Left ventricle myocardium inferior (tissue), 1 donor: ENCODE data around the gene TYW3. TPM values are rescaled to one million over a fixed set of nuclear protein-coding genes. Genes with fewer than 3 reads are reported as not detected.

Experiments used
- DNase-seq: peaks from one replicate; pipeline ENCODE4 v3.0.0-alpha.2; 2020
- H3K27ac ChIP-seq: fragments of 200-600 bp; replicated peaks from 2 replicates; pipeline ENCODE4 v1.8.0; 2021
- H3K27me3 ChIP-seq: fragments of 200-600 bp; 2 replicates; pipeline ENCODE4 v1.8.0; 2021; ENCODE audit warnings: low read depth
- H3K36me3 ChIP-seq: fragments of 200-600 bp; 2 replicates; pipeline ENCODE4 v1.8.0; 2021
- H3K4me1 ChIP-seq: fragments of 200-600 bp; 2 replicates; pipeline ENCODE4 v1.8.0; 2021
- H3K4me3 ChIP-seq: fragments of 200-600 bp; 2 replicates; pipeline ENCODE4 v1.8.0; 2021; ENCODE audit warnings: mild to moderate bottlenecking, moderate library complexity
- H3K9me3 ChIP-seq: fragments of 200-600 bp; replicated peaks from 2 replicates; pipeline ENCODE4 v1.8.0; 2021
- CTCF ChIP-seq: fragments of 200-600 bp; IDR thresholded peaks from 2 replicates; pipeline ENCODE4 v1.8.0; 2021; ENCODE audit warnings: antibody characterized with exemption, mild to moderate bottlenecking, borderline replicate concordance
- intact Hi-C: fragments of 100-400 bp; cut with micrococcal nuclease; formaldehyde crosslinking; loops from one replicate; pipeline ENCODE4 v1.11.0; 2022
- total RNA-seq: library from RNA; stranded (reverse); fragmentation: NEBNext Ultra II Directional; extraction: Animal tissue kit (Norgen Biotek cat#: 25700); gene quantifications from one replicate; pipeline ENCODE4 v1.2.1, GENCODE V29; 2021
- donor health status: DM: no; HTN: yes; CAD: no; lungs with severe emphysema.

The TYW3 gene
- total RNA-seq, 1 donor from 2014 or later = 20.9 TPM

- Histone ChIP-seq H3K36me3 (no peaks in the 10 kb centered on the region), H3K4me3 (no peak overlapping the region), H3K9me3 (no peaks in the 10 kb centered on the region), H3K4me1 (no peaks in the 10 kb centered on the region), H3K27me3 (no peaks in the 10 kb centered on the region), H3K27ac (no peak overlapping the region)
- no peak for DNase-seq
- no peak for TF ChIP-seq CTCF
- intact Hi-C loops = no loop called here
Observed at GRCh38 chr1:74690364-74690696, 42.6 kb upstream of the TYW3 start.

- Histone ChIP-seq H3K27ac (no peak overlapping the region), H3K9me3 (no peaks in the 10 kb centered on the region), H3K4me3 (no peak overlapping the region), H3K36me3 (no peaks in the 10 kb centered on the region), H3K27me3 (no peaks in the 10 kb centered on the region), H3K4me1 (no peaks in the 10 kb centered on the region)
- intact Hi-C loops = no loop called here
- no peak for DNase-seq
- TF ChIP-seq CTCF = no peak
Observed at GRCh38 chr1:74690909-74691308, 42.0 kb upstream of the TYW3 start.

- H3K36me3 ChIP-seq = no peaks in the 10 kb centered on the region
- no peaks in the 10 kb centered on the region for H3K9me3 ChIP-seq
- DNase-seq = no peak
- intact Hi-C loops = no loop called here
- no peak for TF ChIP-seq CTCF
- no peak overlapping the region for H3K4me3 ChIP-seq
- H3K4me1 ChIP-seq = peaks cover 5% of the 10 kb centered on the region
- H3K27ac ChIP-seq = no peak overlapping the region
- no peaks in the 10 kb centered on the region for H3K27me3 ChIP-seq
Observed at GRCh38 chr1:74693473-74693872, 39.5 kb upstream of the TYW3 start.

- H3K27ac ChIP-seq = no peak overlapping the region
- no peaks in the 10 kb centered on the region for H3K27me3 ChIP-seq
- no peaks in the 10 kb centered on the region for H3K9me3 ChIP-seq
- TF ChIP-seq CTCF = no peak
- no peak overlapping the region for H3K4me3 ChIP-seq
- no peak for DNase-seq
- peaks cover 5% of the 10 kb centered on the region for H3K4me1 ChIP-seq
- intact Hi-C loops = no loop called here
- peaks cover 9% of the 10 kb centered on the region for H3K36me3 ChIP-seq
Observed at GRCh38 chr1:74697832-74698231, 35.1 kb upstream of the TYW3 start.

- H3K4me1 ChIP-seq = peaks cover 5% of the 10 kb centered on the region
- H3K9me3 ChIP-seq = no peaks in the 10 kb centered on the region
- H3K4me3 ChIP-seq = no peak overlapping the region
- intact Hi-C loops = no loop called here
- H3K36me3 ChIP-seq = peaks cover 23% of the 10 kb centered on the region
- no peak overlapping the region for H3K27ac ChIP-seq
- DNase-seq = no peak
- H3K27me3 ChIP-seq = no peaks in the 10 kb centered on the region
- TF ChIP-seq CTCF = no peak
Observed at GRCh38 chr1:74699331-74699730, 33.6 kb upstream of the TYW3 start.
